CD14-positive monocyte (primary cell): ENCODE data around the gene OSBPL9. TPM values are rescaled to one million over a fixed set of nuclear protein-coding genes. Genes with fewer than 3 reads are reported as not detected.

Source experiments
- DNase-seq, 3 donors: peaks; one replicate each; pipeline ENCODE4 v3.0.0-alpha.2; 2011 to 2022
- H2AFZ ChIP-seq: 2 replicates; pipeline ENCODE4 v1.6.0; 2012; ENCODE audit warnings: mild to moderate bottlenecking, low read depth, low read length, inconsistent platforms; ENCODE audit not compliant: insufficient read depth, poor library complexity, severe bottlenecking
- H3K27ac ChIP-seq, 2 donors: 1 replicate in 1 of 2; 2 replicates in 1 of 2; pipeline ENCODE4 v1.5.1; 2012 to 2013; ENCODE audit warnings: low read length in 2 of 2, control low read depth in 1 of 2, inconsistent platforms in 1 of 2, low read depth in 1 of 2, mild to moderate bottlenecking in 1 of 2
- H3K27me3 ChIP-seq, 2 donors: one replicate each; pipeline versions ENCODE4 v1.6.0 to v1.6.1; 2011 to 2013; ENCODE audit warnings: low read length in 2 of 2; ENCODE audit not compliant: control insufficient read depth in 2 of 2, insufficient read depth in 2 of 2
- H3K36me3 ChIP-seq, 2 donors: replicated peaks in 1 of 2; 1 replicate in 1 of 2; 2 replicates in 1 of 2; pipeline versions ENCODE4 v1.5.1 to v1.6.1; 2012 to 2013; ENCODE audit warnings: low read length in 2 of 2, control low read depth in 1 of 2, inconsistent platforms in 1 of 2, mild to moderate bottlenecking in 1 of 2; ENCODE audit not compliant: insufficient read depth in 2 of 2, control insufficient read depth in 1 of 2
- H3K4me1 ChIP-seq, 2 donors: 1 replicate in 1 of 2; 2 replicates in 1 of 2; pipeline versions ENCODE4 v1.5.1 to v1.6.1; 2012 to 2013; ENCODE audit warnings: low read length in 2 of 2, control low read depth in 1 of 2, inconsistent platforms in 1 of 2, mild to moderate bottlenecking in 1 of 2, moderate library complexity in 1 of 2; ENCODE audit not compliant: insufficient read depth in 2 of 2, control insufficient read depth in 1 of 2
- H3K4me2 ChIP-seq: replicated peaks from 2 replicates; pipeline ENCODE3; 2012; ENCODE audit warnings: low read length, moderate library complexity, mild to moderate bottlenecking; ENCODE audit not compliant: poor library complexity, severe bottlenecking; ENCODE audit errors: extremely low read depth
- H3K4me3 ChIP-seq, 3 experiments: fragments of 200-600 bp in 1 of 3; sonication (generic) in 1 of 3; replicated peaks in 1 of 3; 1 replicate in 2 of 3; 2 replicates in 1 of 3; pipeline ENCODE4 v1.5.1; 2011 to 2013; ENCODE audit warnings: low read length in 3 of 3, mild to moderate bottlenecking in 3 of 3, control low read depth in 2 of 3, low read depth in 2 of 3, inconsistent platforms in 1 of 3, moderate library complexity in 1 of 3
- H3K79me2 ChIP-seq: 2 replicates; pipeline ENCODE4 v1.6.0; 2012; ENCODE audit warnings: mild to moderate bottlenecking, control low read depth, inconsistent platforms, low read length, moderate library complexity; ENCODE audit not compliant: insufficient read depth
- H3K9ac ChIP-seq: 2 replicates; pipeline ENCODE4 v1.6.0; 2017; ENCODE audit warnings: low read length, mild to moderate bottlenecking; ENCODE audit not compliant: insufficient read depth, poor library complexity, severe bottlenecking
- H3K9me3 ChIP-seq, 2 donors: replicated peaks in 1 of 2; 1 replicate in 1 of 2; 2 replicates in 1 of 2; pipeline versions ENCODE4 v1.5.1 to v1.6.1; 2012 to 2013; ENCODE audit warnings: low read length in 2 of 2, control low read depth in 1 of 2; ENCODE audit not compliant: control insufficient read depth in 1 of 2, insufficient read depth in 1 of 2
- H4K20me1 ChIP-seq: 2 replicates; pipeline ENCODE4 v1.6.0; 2012; ENCODE audit warnings: mild to moderate bottlenecking, low read length, control low read depth, moderate library complexity; ENCODE audit not compliant: insufficient read depth
- H3K27ac Mint-ChIP-seq, 7 donors: one replicate each; pipeline ENCODE4 v1.8.0; 2020; ENCODE audit warnings: mild to moderate bottlenecking in 7 of 7, mixed read lengths in 7 of 7, moderate library complexity in 6 of 7, inconsistent platforms in 2 of 7
- H3K27me3 Mint-ChIP-seq, 3 donors: one replicate each; pipeline ENCODE4 v1.8.0; 2021 to 2022; ENCODE audit warnings: low read depth in 3 of 3, mild to moderate bottlenecking in 3 of 3, mixed read lengths in 3 of 3, moderate library complexity in 3 of 3, inconsistent platforms in 1 of 3
- H3K36me3 Mint-ChIP-seq, 2 donors: one replicate each; pipeline ENCODE4 v1.8.0; 2020; ENCODE audit warnings: mixed read lengths in 2 of 2, inconsistent platforms in 1 of 2, mild to moderate bottlenecking in 1 of 2
- H3K4me1 Mint-ChIP-seq: one replicate; pipeline ENCODE4 v1.8.0; 2020; ENCODE audit warnings: mild to moderate bottlenecking, mixed read lengths
- H3K4me3 Mint-ChIP-seq, 2 donors: one replicate each; pipeline ENCODE4 v1.8.0; 2020; ENCODE audit warnings: mild to moderate bottlenecking in 2 of 2, mixed read lengths in 2 of 2, moderate library complexity in 1 of 2
- H3K9me3 Mint-ChIP-seq, 7 donors: one replicate each; pipeline ENCODE4 v1.8.0; 2020 to 2022; ENCODE audit warnings: mixed read lengths in 7 of 7, mild to moderate bottlenecking in 6 of 7, moderate library complexity in 6 of 7, inconsistent platforms in 2 of 7
- CTCF ChIP-seq: fragments of 200-600 bp; IDR thresholded peaks from one replicate; pipeline ENCODE4 v1.8.0; 2022; ENCODE audit warnings: antibody characterized with exemption, mild to moderate bottlenecking
- WGBS: methylation state at CpG from one replicate; pipeline ENCODE4 v1.1.5; 2013; ENCODE audit warnings: missing lambda C conversion rate; ENCODE audit not compliant: insufficient coverage; 5-methylcytosine and 5-hydroxymethylcytosine counted together
- intact Hi-C, 2 donors: fragments of 100-400 bp; cut with micrococcal nuclease; formaldehyde crosslinking; loops; one replicate each; pipeline versions ENCODE4 v1.15.0 to v1.15.1; 2023
- polyA plus RNA-seq, 3 donors: library from polyadenylated mRNA; depleted of rRNA in 1 of 3; unstranded in 2 of 3; stranded (reverse) in 1 of 3; fragments of 300-500 nt in 2 of 3; fragments of >200 nt in 1 of 3; fragmentation: Illumina TruSeq in 2 of 3; gene quantifications; 1 replicate in 2 of 3; 2 replicates in 1 of 3; pipeline ENCODE4 v1.2.3, GENCODE V29; 2012 to 2021

The OSBPL9 gene
- polyA plus RNA-seq, 3 donors: 22.2 to 41.4 (median 31.3) TPM

GRCh38 chr1:51756290-51756689, 139.4 kb downstream of the OSBPL9 start:
- Histone ChIP-seq H3K36me3 (peaks cover 15 to 50% of the 10 kb centered on the region in 2 donors), H3K27ac (no peak overlapping the region), H3K79me2 (no peaks in the 10 kb centered on the region), H2AFZ (no peak overlapping the region), H3K27me3 (no peaks in the 10 kb centered on the region), H3K4me3 (no peak overlapping the region), H3K9me3 (no peaks in the 10 kb centered on the region), H3K4me2 (no peak overlapping the region), H3K9ac (no peak overlapping the region), H3K4me1 (no peaks in the 10 kb centered on the region), H4K20me1 (no peaks in the 10 kb centered on the region)
- Mint-ChIP-seq H3K9me3 (peaks cover 0 to 3% (median 0%) of the 10 kb centered on the region in 7 donors), H3K27me3 (no peaks in the 10 kb centered on the region), H3K4me1 (no peaks in the 10 kb centered on the region), H3K36me3 (peaks cover 49 to 55% of the 10 kb centered on the region in 2 donors), H3K4me3 (no peak overlapping the region), H3K27ac (no peak overlapping the region)
- WGBS: no CpG with 5 or more reads among the region's 2 CpGs
- DNase-seq: no peak
- no peak for TF ChIP-seq CTCF
- intact Hi-C loops: no loop called here

- H3K27me3 Mint-ChIP-seq: no peaks in the 10 kb centered on the region
- H3K36me3 ChIP-seq: peaks cover 22 to 51% of the 10 kb centered on the region in 2 donors
- H3K9me3 ChIP-seq: no peaks in the 10 kb centered on the region
- H3K9me3 Mint-ChIP-seq: no peaks in the 10 kb centered on the region
- no peak overlapping the region for H3K9ac ChIP-seq
- H3K79me2 ChIP-seq: no peaks in the 10 kb centered on the region
- no peaks in the 10 kb centered on the region for H3K4me1 ChIP-seq
- whole genome bisulfite sequencing: 100% methylated on average over 1 of the region's 4 CpGs
- no peaks in the 10 kb centered on the region for H3K4me1 Mint-ChIP-seq
- H3K27ac Mint-ChIP-seq: no peak overlapping the region
- no peak overlapping the region for H3K4me3 ChIP-seq
- no peak overlapping the region for H2AFZ ChIP-seq
- intact Hi-C loops: no loop called here
- H3K4me3 Mint-ChIP-seq: no peak overlapping the region
- H3K36me3 Mint-ChIP-seq: peaks cover 41 to 58% of the 10 kb centered on the region in 2 donors
- no peak for TF ChIP-seq CTCF
- H3K4me2 ChIP-seq: no peak overlapping the region
- no peaks in the 10 kb centered on the region for H4K20me1 ChIP-seq
- no peaks in the 10 kb centered on the region for H3K27me3 ChIP-seq
- no peak overlapping the region for H3K27ac ChIP-seq
- DNase-seq: no peak
These were observed 141.4 kb downstream of the OSBPL9 start for GRCh38 chr1:51758310-51758709.
